Activated CD4-positive, alpha-beta T cell treated with anti-CD3 and anti-CD28 coated beads, Interleukin-2, amount 50 U/mL, for 48 hours (primary cell): Measurements from ENCODE around the gene BBOF1.

ENCODE experiments used
- DNase-seq, 2 experiments: peaks; one replicate each; pipeline ENCODE4 v3.0.0-alpha.2; 2020

Gene BBOF1

GRCh38 chr14:74029136-74029535 lies 10.0 kb downstream of the BBOF1 start:
- DNase-seq, result no peak

DNA sequence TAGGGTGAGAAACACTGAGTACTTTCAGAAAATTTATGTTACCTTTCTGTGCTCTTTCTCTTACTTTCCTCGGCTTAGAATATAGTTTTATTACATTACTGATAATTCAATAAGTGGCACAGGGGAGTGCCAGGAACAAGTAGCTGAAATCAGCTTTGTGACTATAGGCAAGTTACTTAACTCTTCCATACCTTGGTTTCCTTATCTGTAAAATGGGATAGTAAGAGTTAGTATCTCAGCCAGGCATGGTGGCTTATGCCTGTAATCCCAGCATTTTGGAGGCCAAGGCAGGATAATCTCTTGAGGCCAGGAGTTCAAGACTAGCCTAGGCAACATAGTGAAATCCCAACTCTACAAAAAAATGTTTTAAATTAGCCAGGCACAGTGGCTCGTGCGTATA lies 15.4 kb downstream of the BBOF1 start:
- DNase-seq, result no peak

DNA sequence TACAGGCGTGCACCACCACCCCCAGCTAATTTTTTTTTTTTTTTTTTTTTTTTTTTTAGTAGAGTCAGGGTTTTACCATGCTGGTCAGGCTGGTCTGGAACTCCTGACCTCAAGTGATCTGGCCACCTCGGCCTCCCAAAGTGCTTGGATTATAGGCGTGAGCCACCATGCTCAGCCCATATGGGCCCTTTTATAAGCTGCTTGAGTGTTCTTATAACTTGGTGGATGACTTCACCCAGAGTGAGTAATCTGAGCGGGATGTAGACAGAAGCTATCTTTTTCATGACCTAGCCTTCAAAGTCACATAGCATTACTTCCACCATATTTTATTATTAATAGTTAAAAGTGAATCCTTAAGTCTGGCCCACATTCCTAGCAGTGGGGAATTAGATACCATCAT lies 16.4 kb downstream of the BBOF1 start:
- no peak for DNase-seq

DNA sequence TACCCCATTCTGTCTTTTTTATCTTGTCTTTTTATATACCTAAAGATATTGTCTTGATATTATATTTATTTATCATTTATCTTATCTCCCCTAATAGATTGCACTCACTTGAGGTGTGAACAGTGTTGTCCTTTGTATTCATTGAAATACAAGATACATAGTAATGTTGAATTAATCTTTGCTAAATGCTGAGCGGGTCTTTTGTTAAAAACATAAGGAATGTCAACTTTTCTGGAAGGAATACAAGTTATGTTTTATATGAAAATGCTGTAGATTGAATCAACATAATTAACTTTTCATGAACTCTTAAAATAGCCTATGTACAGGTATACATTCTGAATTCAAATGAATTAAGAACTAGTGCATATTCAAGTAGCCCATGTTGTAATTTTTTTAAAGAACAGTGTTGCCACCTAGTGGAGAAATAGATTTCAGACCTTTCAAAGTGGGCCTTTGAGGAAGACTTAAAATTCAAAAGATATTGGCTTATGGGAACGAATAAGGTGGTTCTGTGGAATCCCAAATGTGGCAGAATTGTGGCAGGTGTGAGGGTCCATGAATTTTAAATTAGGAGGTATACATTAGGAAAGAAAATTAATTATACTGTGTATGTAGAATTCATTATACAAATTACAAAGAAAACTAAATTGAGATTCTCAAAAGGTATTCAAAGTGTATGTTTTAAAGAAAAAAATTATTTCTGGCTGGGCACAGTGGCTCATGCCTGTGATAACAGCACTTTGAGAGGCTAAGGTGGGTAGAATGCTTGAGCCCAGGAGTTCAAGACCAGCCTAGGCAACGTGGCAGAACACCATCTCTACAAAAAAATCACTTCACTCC lies 19.1 kb downstream of the BBOF1 start:
- DNase-seq, result no peak

DNA sequence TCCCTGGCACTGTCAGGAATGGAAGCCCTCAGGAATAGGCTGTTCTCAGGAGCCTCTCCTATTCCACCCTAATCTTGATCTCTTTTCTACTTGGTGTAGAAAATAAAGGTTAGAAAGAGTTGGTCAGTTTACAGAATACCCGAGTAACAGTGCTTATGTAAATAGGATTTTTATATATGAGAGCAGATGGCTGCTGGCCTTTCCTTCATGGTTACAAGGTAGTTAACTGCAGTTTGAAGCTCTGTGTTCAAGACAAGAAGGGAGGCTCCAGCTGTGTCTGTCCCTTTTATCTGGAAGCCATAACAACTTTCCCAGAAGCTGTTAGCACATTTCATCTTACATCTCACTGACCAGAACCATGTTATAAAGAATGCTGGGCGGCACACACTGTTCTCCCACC lies 23.1 kb downstream of the BBOF1 start:
- no peak for DNase-seq

GRCh38 chr14:74045522-74045921 lies 26.4 kb downstream of the BBOF1 start:
- DNase-seq, result no peak

DNA sequence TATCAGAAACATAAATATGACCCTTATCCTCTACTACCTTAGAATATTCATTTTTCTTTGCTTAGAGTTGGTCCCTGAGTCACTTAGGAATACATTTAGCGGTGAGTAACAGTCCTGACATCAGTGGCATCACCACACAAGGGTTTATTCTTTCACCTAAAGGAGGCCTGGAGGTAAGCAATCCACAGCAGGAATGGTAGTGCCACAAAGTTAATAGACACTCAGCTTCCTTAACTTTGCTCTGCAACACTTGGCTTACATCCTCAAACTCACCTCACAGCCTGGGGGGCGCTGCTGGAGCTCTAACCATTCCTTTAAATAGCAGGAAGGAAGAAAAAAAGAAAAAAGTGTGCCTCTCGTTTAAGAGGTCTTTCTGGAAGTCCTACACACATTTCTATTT lies 29.1 kb downstream of the BBOF1 start:
- DNase-seq, result no peak

GRCh38 chr14:74049876-74050495 lies 30.8 kb downstream of the BBOF1 start:
- DNase-seq, result no peak

DNA sequence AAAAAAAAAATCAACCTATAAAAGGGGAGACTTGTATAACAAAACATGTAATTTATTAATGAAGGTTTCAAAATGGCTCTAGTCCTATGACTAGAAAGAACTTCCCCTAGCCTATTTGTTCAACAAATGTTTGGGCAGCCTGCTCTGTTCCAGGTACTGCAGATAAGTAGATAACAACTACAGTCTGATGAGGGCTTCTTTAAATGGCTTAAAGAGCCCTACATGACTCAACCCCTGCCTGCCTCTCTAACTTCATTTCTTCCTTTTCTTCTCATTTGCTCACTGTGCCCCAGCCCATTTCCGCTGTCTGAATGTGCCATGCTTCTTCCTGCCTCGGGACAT lies 43.6 kb downstream of the BBOF1 start:
- DNase-seq, result no peak

DNA sequence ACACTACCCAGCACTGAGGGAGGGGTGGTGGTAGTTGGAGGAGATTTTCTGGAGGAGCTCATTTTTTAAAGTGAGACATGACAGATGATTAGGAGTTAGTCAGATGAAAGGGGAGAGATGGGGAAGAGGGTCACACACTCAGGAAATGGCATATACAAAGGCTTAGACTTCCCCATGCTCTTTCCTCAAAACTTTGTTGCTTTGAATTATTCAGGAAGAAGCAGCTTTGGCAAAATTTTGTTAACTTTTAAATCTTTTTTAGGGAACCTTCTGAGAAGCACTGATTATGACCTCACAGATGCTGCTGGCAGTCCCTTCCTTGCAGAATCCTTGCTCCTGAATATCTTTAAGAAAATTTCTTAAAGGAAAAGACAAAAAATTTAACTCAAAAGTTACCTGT lies 45.3 kb downstream of the BBOF1 start:
- no peak for DNase-seq

- no peak for DNase-seq
Measured at GRCh38 chr14:74064883-74065282, 45.7 kb downstream of the BBOF1 start.

DNA sequence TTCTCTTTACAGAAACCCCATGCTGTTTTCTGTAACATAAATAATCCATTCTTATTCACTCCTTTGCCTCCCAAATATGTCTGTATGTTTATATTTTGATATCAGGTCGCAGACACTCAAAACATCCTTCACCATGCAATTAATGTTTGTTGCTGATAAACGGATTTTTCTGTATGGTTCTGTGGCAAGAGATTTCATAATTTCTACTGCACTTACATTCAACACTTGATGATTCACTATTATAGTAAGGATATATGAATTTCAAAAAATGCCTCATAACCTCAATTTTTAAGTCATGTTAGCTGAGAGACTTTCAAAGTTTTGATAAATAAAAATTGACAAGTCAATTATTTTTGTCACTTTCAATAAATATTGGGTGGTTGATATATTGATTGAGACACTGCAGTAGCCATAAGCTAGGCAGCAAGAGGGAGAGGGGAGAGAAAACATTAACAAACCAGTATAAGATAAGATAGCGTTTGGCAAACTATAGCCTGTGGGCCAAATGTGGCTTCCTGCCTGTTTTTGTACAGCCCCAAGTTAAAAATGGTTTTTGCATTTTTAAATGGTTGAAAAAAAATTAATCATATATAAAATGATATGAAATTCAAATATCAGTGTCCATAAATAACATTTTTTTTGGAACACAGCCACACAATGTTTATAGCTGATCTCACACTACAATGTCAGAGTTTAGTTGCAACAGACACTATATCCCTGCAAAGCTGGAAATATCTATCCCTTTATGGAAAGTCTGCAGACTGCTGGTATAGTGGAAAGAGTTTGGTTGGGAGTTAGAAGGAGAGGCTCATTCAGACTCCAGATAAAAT lies 46.8 kb downstream of the BBOF1 start:
- no peak for DNase-seq

GRCh38 chr14:74077401-74077800 lies 58.3 kb downstream of the BBOF1 start:
- DNase-seq, result no peak

DNA sequence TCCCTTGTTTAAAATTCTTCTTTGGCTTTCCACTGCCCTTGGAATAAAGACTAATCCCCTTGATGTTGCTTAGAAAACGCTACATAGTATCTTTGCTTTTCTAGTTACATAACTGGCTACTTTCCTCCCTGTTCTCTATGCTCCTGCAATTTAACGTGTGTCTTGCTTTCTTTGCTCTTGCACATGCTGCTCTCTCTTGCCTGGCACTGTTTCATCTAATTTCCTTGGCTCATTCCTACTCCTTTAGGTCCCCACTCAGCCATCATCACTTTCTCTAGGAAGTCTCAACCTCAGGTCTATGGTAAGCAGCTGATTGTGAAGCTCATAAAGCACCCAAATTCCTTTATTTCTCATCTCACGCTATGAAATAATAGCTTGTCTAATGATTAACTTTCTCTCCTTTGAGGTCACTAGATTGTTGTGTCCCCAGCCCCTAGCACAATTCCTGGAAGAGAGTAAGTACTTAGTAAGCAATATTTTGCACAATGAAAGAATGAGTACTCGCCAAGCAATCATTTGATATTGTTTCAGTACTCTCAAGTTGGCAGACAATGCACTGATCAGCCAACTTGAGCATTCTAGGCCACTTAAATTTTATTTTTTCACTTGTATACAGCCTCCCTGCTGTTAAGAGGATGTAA lies 61.8 kb downstream of the BBOF1 start:
- no peak for DNase-seq

GRCh38 chr14:74081491-74081890 lies 62.3 kb downstream of the BBOF1 start:
- DNase-seq, result no peak

GRCh38 chr14:74083161-74083560 lies 64.0 kb downstream of the BBOF1 start:
- DNase-seq, result no peak

- DNase-seq, result no peak
Measured at GRCh38 chr14:74083784-74084276, 64.7 kb downstream of the BBOF1 start.

GRCh38 chr14:74084277-74085046 lies 65.3 kb downstream of the BBOF1 start, which contains the start of the genes ALDH6A1 and LIN52:
ALDH6A1 (minus strand) TSS chr14:74084453; CDS start chr14:74084394, 59 bp downstream.
LIN52 (plus strand) TSS chr14:74084956; CDS start chr14:74084975, 19 bp downstream.
- peak; percentile 100 for DNase-seq

DNA sequence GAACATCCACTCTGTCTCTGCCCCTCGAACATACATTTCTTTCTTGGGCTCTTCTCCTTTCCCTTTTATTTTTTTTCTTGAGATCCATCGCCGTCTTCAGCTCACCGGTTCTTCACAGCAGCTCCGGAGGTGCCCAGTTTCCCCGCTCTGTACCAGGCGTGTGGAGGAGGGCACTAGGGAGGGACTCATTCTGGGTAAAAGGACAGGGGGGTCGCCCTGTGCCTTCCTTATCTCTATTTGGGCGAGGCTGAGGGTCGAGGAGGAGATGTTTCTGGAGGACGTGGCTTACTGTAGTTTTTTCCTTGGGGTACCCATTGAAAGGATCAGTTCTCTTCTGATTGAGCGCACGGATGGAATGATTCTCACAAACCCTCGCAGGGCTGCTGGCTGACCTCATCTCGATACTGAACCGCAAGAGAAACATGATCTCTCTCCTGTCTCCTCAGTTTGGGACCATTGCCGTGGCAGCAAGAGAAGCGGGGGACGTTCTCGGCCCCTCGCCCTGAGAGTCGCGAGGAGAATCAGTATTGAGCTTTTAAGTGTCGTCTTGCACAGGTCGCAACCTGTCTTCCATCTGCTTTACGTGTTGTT lies 66.0 kb downstream of the BBOF1 start:
- DNase-seq, result peak; percentile 41 to 56

- no peak for DNase-seq
Measured at GRCh38 chr14:74085828-74086227, 66.7 kb downstream of the BBOF1 start.

- DNase-seq, result no peak
Measured at GRCh38 chr14:74089251-74090020, 70.3 kb downstream of the BBOF1 start.
